Activated CD4-positive, CD25-positive, alpha-beta regulatory T cell (primary cell): ENCODE measurements around the gene ADAMTS18.

Experiments
- DNase-seq, 4 experiments: peaks; one replicate each; lab custom pipeline; 2025; lab: John Stamatoyannopoulos, UW

ADAMTS18 gene

DNA sequence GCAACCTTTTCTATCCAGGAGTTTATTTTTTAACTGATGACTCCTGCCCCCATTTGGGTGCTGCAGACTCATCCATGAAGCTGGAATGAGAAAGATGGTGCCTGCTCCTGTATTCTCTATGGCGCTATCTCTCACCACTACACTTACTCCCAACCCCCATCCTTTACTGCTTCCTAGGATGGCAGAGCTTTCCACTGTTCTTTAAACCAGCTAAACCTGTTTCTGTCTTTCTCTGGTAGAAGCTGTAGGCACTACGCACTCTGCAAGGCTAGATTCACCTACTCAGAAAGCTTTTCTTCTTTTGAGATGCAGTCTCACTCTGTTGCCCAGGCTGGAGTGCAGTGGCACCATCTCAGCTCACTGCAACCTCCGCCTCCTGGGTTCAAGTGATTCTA, 47.0 kb downstream of the ADAMTS18 start:
- no peak for DNase-seq

DNA sequence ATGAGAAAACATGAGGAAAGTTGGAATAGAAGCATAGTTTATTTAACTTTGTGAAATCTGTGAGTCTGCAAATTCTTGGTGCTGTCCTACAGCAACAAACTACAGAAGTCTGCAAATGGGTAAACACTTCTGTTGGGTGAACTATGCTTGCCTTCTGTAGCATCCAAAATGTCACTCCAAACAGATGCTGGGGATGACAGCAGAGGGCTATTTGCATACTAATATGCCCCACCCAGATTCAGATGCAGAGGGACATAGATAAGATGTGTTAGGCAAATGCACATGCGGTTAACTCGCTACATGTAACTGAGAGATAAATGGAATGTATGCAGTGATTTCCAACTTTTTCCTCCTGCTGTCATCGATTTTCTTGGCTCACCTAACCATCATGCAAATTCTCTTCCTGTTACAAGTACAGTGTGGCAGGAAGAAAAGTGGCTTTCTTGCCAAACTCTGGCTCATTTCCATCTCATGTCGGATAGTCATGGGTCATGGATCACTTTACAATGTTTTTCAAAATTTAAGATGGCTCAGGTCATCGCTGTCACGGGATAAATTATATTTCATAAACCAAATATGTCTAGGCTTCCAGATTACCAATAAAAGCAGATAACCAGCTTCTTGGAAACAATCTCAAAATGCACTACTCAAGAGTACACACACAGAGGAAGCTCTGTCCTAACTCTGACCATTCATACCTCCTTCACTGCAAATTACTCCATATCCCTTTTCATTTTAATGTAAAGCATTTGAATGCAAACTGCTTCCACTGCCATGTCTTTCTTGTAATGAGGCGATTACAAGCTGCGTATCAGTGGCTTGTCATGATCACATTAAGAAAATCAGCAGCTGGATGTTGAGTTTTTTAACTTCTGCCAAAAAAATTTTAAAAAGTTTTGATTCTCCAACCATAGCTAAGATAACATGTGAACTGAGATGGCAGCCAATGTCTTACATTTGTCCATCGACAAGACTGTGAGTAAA, 47.7 kb downstream of the ADAMTS18 start:
- no peak for DNase-seq

DNA sequence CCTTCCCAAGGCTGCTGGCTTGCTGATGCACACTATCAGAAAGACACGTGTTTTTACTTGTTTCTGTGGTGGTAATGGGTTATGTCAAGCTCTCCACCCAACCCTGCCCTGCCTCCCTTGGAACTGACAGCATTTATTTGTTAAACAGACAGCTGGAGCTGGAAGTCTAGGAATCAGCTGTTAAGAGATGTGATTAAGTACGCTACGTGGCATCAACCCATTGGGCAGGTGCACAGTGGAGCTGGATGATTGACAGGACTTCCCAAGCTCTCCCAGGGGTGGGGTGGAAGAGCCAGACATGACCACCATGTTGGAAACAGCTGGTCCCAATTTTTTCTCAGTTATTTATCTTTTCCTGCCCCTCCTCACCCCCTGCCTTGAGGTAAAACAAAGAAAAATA, 49.4 kb downstream of the ADAMTS18 start:
- DNase-seq, result no peak

DNA sequence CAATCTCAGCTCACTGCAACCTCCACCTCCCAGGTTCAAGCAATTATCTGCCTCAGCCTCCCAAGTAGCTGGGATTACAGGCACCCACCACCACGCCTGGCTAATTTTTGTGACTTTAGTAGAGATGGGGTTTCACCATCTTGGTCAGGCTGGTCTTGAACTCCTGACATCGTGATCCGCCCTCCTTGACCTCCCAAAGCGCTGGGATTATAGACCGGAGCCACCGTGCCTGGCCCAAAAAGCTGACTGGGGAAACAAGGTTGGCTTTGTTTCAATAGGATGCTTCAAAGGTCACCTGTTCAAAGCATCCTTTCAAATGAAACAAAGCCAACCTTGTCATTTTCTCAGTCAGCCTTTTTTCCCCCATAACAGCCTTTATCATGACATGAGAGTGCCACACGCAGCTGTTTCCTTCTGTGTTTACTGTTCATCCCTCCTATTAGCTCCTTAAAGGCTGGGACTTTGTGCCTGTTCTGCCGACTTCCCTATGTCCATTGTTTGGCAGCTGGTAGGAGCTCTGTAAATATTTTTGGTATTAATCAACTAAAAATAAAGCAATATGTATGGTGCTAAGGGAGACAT, 51.1 kb downstream of the ADAMTS18 start:
- DNase-seq, result no peak

DNA sequence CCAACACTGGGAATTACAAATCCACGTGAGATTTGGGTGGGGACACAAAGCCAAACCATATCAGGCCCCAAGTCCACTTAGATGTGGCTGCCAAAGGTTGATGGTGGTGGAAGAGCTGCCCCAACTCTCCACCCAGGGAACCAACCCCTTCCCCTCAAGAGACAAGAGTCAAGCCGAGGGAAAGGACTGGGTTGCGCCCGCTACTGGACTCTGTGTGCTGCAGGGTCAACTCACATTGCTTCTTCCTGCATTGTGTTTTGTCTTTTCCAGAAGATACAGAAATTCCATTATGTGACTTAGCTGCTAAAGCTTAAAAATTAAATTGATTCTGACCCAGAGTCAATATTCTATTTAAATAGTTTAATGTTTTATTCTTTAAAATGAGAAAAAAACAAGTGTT, 58.5 kb downstream of the ADAMTS18 start:
- DNase-seq, result no peak

DNA sequence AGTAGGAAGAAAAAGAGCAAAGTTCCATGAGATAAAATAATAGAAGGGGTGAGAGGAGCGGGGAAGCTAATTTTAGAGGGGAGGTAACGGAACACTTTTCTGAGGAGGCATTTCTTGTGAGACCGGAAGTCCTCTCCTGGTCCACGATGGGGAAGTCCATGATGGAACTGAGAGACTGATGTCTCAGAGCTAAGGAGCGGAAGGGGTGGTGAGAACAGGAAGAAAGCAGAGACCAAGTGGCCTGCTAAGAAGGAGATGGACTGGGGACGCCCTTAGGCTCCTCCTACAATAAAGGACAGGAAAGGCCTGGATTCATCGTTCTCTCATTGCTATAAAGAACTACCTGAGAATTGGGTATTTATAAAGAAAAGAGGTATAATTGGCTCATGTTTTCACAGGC, 59.4 kb downstream of the ADAMTS18 start:
- no peak for DNase-seq

DNA sequence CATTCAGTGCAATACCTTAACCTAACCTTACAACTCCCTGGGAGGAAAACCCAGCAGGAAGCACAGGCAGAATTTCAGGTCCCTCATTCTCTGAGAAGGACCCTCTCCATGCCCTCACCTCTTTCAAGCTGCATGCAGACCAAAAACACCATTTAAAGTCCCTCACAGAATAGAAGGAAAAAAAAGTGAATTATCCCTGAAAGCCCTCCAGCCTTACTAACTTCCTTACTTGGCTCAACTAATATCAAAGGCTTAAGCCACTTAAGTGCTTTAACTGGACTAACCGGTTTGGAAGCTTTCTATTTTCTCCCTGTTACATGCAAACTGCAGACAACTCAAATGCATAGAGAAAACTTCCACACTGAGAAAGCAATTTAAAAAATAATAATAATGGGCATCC, 60.5 kb downstream of the ADAMTS18 start:
- no peak for DNase-seq

DNA sequence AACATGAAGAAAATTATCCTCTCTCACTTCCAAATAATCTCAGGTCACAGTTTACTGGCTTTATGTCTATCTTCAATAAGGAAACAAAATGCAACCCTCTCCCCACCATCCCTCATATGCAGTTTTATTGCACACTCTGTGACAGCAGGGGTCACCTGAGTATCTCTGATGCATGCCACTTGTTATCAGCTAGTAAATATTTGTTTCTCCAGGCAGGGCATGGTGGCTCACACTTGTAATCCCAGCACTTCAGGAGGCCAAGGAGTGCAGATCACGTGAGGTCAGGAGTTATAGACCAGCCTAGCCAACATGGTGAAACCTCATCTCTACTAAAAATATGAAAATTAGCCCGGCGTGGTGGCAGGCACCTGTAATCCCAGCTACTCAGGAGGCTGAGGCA, 61.1 kb downstream of the ADAMTS18 start:
- DNase-seq, result no peak

DNA sequence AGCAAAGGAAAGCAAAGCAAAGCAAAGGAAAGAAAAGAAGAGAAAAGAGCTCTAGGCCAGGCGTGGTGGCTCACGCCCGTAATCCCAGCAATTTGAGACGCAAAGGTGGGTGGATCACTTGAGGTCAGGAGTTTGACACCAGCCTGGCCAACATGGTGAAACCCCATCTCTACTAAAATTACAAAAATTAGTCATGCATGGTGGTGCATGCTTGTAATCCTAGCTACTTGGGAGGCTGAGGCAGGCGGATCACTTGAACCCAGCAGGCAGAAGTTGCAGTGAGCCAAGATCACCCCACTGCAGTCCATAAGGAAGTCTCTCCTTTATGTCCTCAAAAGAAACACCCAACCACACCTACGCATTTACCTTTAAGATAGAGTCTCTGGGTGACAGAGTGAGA, 70.1 kb downstream of the ADAMTS18 start:
- no peak for DNase-seq

DNA sequence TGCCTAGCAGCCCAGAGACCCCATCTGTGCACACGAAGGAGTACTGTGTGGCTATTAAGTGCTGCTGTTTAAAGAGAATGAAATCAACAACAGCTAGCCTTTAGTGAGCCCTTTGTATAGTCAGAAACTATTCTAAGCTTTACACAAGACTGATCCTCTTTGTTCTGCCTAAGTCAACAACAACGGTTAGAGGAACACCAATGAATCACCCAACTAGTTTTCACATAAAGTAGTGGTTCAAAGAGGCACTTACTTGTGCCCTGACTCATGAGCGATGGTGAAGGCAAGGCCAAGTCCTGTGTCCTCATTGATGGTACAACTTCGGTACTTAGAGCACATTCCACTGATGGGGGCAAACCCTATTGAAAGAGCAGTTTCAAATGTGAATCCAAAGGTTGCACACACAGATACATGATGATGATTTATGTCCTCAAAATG, 75.8 kb downstream of the ADAMTS18 start:
- DNase-seq, result no peak

DNA sequence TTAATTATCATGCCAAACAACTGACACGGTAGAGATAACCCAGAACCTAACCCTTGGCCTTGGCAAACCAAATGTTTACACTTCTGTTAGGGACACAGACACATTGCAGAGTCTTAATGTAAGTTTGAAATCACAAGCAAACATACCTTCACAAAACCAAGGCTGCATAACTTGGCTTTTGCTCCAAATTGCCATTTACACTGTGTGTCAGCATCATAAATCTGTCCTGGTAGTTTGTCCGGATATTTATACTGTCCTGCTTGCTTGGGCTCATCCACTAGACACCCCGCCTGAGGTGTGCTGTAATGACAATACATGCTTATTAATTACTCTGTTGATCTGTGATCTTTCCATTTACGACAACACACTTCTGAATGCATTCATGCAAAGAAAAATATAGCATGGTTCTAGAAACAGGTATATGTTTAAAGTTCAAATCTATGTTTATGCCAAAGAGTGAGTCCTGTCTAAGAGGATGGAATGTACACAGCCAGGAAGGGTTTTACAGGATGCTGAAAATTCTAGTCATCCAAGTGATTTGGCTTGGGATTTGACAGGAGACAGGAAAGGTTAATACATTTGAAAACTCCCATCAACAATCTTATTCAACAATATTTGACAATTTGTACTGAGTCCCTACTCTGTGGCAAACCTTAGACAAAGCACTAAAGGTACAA, 81.1 kb downstream of the ADAMTS18 start:
- no peak for DNase-seq

DNA sequence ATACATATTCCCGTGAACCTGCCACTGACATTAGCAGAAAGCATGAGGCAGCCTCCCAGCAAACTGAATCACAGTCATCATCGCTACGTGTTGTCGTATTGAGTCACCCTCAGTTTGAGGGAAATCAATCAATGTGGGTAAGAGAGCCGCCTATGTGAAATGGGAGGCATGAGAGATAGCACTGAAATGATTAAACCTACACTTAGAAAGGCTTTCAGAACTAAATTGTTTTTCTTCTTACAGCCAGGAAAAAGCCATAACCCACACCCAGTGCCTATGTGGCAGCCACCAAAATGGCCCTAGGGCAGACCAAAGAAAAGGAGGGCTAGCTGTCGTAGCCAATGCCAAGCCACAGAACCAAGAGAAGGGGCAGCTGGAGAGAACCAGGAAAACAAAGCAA, 90.5 kb downstream of the ADAMTS18 start:
- no peak for DNase-seq

DNA sequence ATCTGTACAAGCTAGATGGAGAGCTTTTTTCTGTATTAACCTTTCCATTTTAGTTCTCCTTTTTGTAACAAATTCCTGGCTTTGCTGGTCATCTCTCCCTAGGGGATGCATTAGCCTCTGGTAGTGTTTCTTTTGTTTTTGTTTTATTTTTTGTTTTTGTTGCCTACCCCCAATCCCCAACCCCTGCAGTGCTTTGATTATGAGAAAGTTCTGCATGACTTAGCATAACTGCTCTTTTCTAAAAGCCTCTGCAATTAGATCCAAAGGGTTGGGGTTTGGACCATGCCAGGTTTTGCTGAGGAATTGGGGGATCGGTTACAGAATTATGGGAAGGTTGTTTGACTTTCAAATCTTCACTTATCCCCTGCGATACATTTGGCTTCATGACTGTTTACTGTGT, 98.2 kb downstream of the ADAMTS18 start:
- no peak for DNase-seq

DNA sequence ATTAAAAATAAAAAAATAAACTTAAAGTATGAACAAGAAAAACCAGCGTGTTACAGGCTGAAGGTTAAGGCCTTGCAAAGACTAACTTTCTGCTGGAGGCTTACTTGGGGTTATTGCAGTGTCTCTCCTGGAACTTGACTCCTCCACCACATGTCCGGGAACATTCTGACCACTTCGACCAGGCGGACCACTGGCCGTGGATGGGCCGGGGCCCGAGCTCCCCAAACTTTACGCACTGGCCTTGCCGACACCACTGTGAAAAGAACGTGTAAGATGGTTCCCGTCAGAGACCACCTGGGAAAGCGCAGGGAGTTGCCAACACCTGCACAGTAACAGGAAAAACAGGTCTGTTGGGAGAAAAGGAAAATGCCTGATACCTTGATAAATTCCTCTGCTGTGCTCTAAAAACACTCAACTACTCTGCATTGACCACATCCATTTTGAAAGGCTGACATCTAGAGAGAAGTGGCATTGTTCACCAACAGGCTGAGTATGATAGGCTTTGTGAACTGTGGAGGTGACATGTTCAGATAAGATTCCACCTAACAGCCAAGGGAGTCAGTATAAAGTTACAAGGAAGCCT, 99.1 kb downstream of the ADAMTS18 start:
- DNase-seq, result no peak

DNA sequence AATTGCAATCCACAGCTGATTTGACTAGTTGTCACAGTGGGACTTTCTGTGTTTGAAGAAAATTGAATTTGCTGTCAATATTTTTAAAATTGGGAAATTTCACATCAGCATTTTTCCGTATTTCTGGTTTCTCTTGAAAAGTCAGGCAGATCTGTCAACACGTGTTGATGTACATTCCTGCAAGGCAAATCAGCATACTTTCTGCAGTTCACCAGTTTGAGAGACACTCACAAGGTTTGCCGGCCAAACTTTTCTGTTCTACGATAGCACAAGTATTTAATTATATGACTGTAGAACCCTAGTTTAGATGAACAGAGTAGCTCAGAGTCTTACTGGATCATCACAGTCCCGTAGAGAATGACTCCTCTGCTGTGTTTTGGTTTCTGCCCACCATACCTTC, 102.0 kb downstream of the ADAMTS18 start:
- DNase-seq, result no peak

DNA sequence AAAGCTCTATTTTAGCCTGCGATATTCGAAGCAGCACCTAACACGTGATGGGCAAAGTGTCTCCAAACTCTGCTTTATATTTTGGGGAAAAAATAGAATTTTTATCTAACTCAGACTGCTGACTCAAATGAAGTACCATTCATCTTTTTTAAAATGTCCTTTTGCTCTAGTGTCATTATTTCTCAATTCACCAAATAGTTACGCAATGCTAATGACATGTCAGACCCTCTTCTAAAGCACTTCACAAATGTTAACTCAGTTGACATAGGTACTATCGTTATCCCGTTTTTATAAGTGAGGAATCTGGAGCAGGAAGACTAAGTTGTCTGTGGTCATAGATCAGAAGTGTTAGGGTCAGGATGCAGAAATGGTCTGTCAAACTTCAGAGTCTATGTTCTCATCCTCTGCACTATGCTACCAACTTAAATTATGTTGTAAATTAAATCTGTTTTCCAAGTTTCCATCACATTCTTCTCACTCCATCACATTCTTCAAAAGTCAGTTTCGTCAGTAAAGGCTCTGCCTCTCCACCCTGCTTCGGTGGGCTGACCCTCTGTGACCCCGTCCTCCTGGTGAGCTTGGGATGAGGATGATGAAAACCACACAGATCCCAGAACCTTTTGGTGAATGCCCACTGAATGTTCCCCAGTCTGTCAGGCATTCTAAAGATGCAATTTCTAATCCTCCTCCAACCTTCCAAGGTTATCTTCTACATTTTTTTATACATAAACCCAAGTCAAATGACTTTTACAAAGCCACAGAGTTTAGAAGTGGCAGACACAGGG, 102.8 kb downstream of the ADAMTS18 start:
- DNase-seq, result no peak

DNA sequence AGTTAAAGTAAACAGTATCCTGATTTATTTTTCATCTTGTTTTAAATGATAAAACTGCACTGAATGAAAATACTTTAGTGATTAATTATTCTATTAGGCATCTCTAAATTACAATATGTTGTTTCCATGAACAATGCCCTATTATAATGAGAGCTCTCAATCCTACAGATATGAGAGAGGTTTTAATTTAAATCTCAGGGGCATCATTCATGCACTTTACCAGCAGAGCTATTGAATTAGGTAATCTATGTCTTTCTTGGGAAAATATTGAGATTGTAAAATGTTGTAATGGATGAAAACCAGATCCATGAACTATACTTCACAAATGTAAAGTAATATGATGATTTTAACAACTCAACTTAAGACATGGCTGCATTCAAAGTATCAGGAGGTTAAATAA, 103.8 kb downstream of the ADAMTS18 start:
- no peak for DNase-seq

DNA sequence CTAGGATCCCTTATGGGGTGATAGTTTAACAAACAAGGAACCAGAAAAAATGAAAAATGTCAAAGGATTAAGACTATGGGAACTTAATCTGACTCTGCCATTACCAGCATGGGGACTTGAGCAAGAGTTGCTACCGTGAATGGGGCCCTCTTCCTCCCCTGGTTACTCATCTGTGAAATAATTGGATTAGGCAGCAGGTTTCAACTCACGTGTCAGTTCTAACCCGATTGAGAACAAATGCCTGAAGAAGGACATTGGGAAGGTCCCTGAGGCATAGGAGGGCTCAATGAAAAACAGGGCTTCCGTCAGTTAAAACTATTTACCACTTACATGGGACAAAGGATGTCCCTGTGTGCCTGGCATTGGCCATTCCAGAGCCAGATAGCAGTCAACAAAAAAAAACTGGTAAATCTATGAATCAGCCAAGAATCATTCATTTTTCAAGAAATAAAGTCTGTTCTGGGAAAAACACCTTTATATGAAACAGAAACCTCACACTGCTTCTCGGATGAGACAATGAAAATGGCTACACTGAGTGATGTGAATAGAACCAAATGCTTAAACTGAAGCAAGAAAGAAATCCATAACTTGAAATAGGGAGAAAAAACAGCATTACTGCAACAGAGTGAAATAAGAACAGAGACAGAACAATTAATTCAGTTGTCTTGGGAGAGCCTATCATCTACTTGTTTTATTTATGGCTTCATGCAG, 104.3 kb downstream of the ADAMTS18 start:
- DNase-seq, result no peak

DNA sequence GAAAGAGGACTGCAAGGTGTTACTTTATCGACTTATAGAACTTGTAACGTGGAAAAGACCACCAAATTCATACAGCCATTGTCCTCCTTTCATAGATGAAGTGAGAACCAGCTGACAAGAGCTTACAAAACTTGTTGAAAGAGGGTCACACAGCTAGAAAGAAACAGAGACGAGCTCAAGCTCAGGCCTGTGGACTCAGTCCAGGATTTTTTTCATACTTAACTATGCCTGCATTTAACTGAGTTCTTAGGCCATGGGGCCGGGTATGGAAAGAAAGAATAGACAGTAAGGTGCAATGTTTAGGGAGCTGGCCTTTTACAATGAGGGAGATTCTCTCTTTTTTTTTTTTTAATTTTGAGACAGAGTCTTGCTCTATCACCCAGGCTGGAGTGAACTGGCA, 106.1 kb downstream of the ADAMTS18 start:
- no peak for DNase-seq

DNA sequence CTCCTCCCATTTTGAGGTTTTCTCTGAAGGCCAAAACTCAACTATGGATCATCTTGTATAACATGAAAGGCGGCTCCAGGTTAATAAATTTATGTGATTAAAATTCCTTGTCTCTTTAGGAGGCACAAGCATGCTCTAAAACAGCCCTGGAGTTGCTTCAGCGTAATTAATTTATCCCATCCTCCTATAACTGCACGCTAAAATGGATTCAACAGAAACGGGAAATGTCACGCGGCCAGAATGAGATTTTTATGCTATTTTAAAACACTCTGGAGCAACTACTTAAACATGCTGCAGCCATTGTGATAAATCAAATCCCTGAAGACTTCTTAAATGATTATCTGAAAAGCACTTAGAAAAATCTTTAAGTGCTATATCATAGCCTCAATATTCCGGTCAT, 106.6 kb downstream of the ADAMTS18 start:
- DNase-seq, result no peak

DNA sequence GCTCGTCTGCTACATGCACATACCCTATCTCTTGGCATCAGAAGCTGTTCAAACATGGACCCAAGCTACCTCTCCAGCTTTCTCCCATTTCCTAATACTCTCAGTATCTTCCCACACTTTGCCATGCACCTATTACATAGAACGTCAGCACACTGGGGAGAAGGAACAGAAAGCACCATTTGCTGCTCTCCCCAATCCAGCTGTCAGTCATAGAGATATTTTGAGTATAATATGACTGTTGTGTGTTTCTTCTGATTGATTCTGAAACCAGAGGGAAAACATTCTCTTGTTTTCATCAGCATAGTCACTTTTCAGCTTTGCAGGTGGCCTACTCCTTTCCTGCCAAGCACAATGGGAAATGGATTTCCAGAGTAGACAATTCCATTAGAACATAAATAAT, 107.1 kb downstream of the ADAMTS18 start:
- no peak for DNase-seq
